Uterus (tissue), 4 donors: ENCODE measurements around the gene FOXJ1. TPM values are rescaled to one million over a fixed set of nuclear protein-coding genes. Genes with fewer than 3 reads are reported as not detected.

Source experiments
- DNase-seq, 2 donors: peaks; one replicate each; pipeline ENCODE4 v3.0.0-alpha.2; 2019 to 2020
- H3K27ac ChIP-seq, 2 donors: fragments of 200-600 bp; sonication (generic); 1 replicate in 1 of 2; 2 replicates in 1 of 2; pipeline ENCODE4 v1.5.1; 2016 to 2018
- H3K27me3 ChIP-seq, 2 donors: fragments of 200-600 bp; sonication (generic); one replicate each; pipeline ENCODE4 v1.5.1; 2018 to 2019; ENCODE audit warnings: control low read depth in 1 of 2
- H3K36me3 ChIP-seq, 2 donors: fragments of 200-600 bp; sonication (generic); one replicate each; pipeline ENCODE4 v1.5.1; 2019; ENCODE audit warnings: control low read depth in 1 of 2
- H3K4me1 ChIP-seq, 2 donors: fragments of 200-600 bp; sonication (generic); one replicate each; pipeline ENCODE4 v1.5.1; 2018 to 2019; ENCODE audit warnings: control low read depth in 1 of 2
- H3K4me3 ChIP-seq, 2 donors: fragments of 200-600 bp; sonication (generic); 1 replicate in 1 of 2; 2 replicates in 1 of 2; pipeline ENCODE4 v1.5.1; 2018 to 2019; ENCODE audit warnings: mild to moderate bottlenecking in 1 of 2
- H3K9me3 ChIP-seq, 2 donors: fragments of 200-600 bp; sonication (generic); one replicate each; pipeline ENCODE4 v1.5.1; 2019; ENCODE audit warnings: control low read depth in 1 of 2
- CTCF ChIP-seq, 4 experiments: fragments of 200-600 bp in 2 of 4; fragments of 450-650 bp in 2 of 4; sonication (generic) in 2 of 4; IDR thresholded peaks; one replicate each; pipeline ENCODE4 v1.5.1; 2016 to 2019; ENCODE audit warnings: antibody characterized with exemption in 4 of 4, mild to moderate bottlenecking in 2 of 4, moderate library complexity in 1 of 4
- POLR2A ChIP-seq, 2 donors: fragments of 450-650 bp; IDR thresholded peaks; one replicate each; pipeline ENCODE4 v1.6.1; 2016; ENCODE audit warnings: antibody characterized with exemption in 2 of 2, mild to moderate bottlenecking in 1 of 2, moderate library complexity in 1 of 2
- intact Hi-C: fragments of 100-400 bp; cut with DNase I; formaldehyde crosslinking; loops from one replicate; pipeline ENCODE4 v1.15.1; 2023; ENCODE audit warnings: low total_unique reads
- total RNA-seq, 4 donors: library from RNA; depleted of rRNA in 3 of 4; stranded (reverse); fragments of >200 nt in 3 of 4; gene quantifications; one replicate each; pipeline versions ENCODE4 v1.1.0 to v1.2.4, GENCODE V29; 2014 to 2023
- donor health status: DM: yes; HTN: yes; CAD: no.

The FOXJ1 gene
- total RNA-seq, 4 donors from 2014 or later: 0.51 to 14.0 (median 1.0) TPM

GRCh38 chr17:76154292-76154691, 13.2 kb upstream of the FOXJ1 start:
- TF ChIP-seq CTCF (IDR thresholded peaks at IDR 0.05) (no peak), POLR2A (IDR thresholded peaks at IDR 0.05) (no peak)
- no peak overlapping the region for H3K27ac ChIP-seq
- H3K27me3 ChIP-seq: no peaks in the 10 kb centered on the region
- no peak overlapping the region for H3K4me3 ChIP-seq
- H3K9me3 ChIP-seq: no peaks in the 10 kb centered on the region
- DNase-seq: no peak
- intact Hi-C loops: no loop called here
- H3K36me3 ChIP-seq: no peaks in the 10 kb centered on the region
- no peaks in the 10 kb centered on the region for H3K4me1 ChIP-seq

GRCh38 chr17:76153640-76154039, 12.6 kb upstream of the FOXJ1 start:
- Histone ChIP-seq H3K36me3 (no peaks in the 10 kb centered on the region), H3K9me3 (no peaks in the 10 kb centered on the region), H3K27ac (no peak overlapping the region), H3K27me3 (no peaks in the 10 kb centered on the region), H3K4me3 (no peak overlapping the region), H3K4me1 (no peaks in the 10 kb centered on the region)
- TF ChIP-seq CTCF (IDR thresholded peaks at IDR 0.05): no peak
- TF ChIP-seq POLR2A (IDR thresholded peaks at IDR 0.05): no peak
- intact Hi-C loops: no loop called here
- no peak for DNase-seq

GRCh38 chr17:76153202-76153601, 12.2 kb upstream of the FOXJ1 start:
- Histone ChIP-seq H3K4me1 (no peaks in the 10 kb centered on the region), H3K27ac (no peak overlapping the region), H3K27me3 (no peaks in the 10 kb centered on the region), H3K9me3 (no peaks in the 10 kb centered on the region), H3K4me3 (no peak overlapping the region), H3K36me3 (no peaks in the 10 kb centered on the region)
- DNase-seq: no peak
- intact Hi-C loops: no loop called here
- TF ChIP-seq CTCF (IDR thresholded peaks at IDR 0.05): no peak
- no peak for TF ChIP-seq POLR2A (IDR thresholded peaks at IDR 0.05)

GRCh38 chr17:76152591-76152990, 11.5 kb upstream of the FOXJ1 start:
- TF ChIP-seq POLR2A (IDR thresholded peaks at IDR 0.05): no peak
- no peak for TF ChIP-seq CTCF (IDR thresholded peaks at IDR 0.05)
- H3K27me3 ChIP-seq: no peaks in the 10 kb centered on the region
- no peak overlapping the region for H3K4me3 ChIP-seq
- no peaks in the 10 kb centered on the region for H3K4me1 ChIP-seq
- no peak for DNase-seq
- no peaks in the 10 kb centered on the region for H3K9me3 ChIP-seq
- no peak overlapping the region for H3K27ac ChIP-seq
- intact Hi-C loops: no loop called here
- no peaks in the 10 kb centered on the region for H3K36me3 ChIP-seq

- no peak overlapping the region for H3K4me3 ChIP-seq
- no peak for DNase-seq
- H3K36me3 ChIP-seq: no peaks in the 10 kb centered on the region
- H3K9me3 ChIP-seq: no peaks in the 10 kb centered on the region
- no peaks in the 10 kb centered on the region for H3K27me3 ChIP-seq
- TF ChIP-seq POLR2A (IDR thresholded peaks at IDR 0.05) (no peak), CTCF (IDR thresholded peaks at IDR 0.05) (no peak)
- intact Hi-C loops: no loop called here
- H3K27ac ChIP-seq: no peak overlapping the region
- no peaks in the 10 kb centered on the region for H3K4me1 ChIP-seq
These were observed 10.9 kb upstream of the FOXJ1 start for GRCh38 chr17:76151896-76152454.
